PC-3 (cell line): Measurements from ENCODE around the gene SYNE1. TPM values are rescaled to one million over a fixed set of nuclear protein-coding genes. Genes with fewer than 3 reads are reported as not detected.

Experiments
- ATAC-seq: fragments of 200-7000 bp; cut with Tn5 transposase; 2 replicates; pipeline ENCODE4 v1.9.1; 2020; ENCODE audit warnings: mild to moderate bottlenecking, moderate library complexity
- BruUV-seq: library from RNA; stranded (reverse); fragments of 400-500 nt; replicated peaks from 2 replicates; lab custom pipeline; 2021; lab: Mats Ljungman, UMichigan
- CTCF ChIA-PET: fragments of 300-600 bp; sonication (Branson Sonifier 250); formaldehyde crosslinking; loops from one replicate; lab custom pipeline; 2022; ENCODE audit warnings: antibody characterized with exemption; lab: Charles Lee
- POLR2A ChIA-PET: fragments of 300-600 bp; sonication (Branson Sonifier 250); formaldehyde crosslinking; loops from one replicate; lab custom pipeline; 2022; ENCODE audit warnings: antibody characterized with exemption; ENCODE audit not compliant: unreplicated experiment; lab: Charles Lee
- DNase-seq: peaks from one replicate; pipeline ENCODE4 v3.0.0-alpha.2; 2015
- H2AFZ ChIP-seq: fragments of 300-600 bp; sonication (generic); 2 replicates; pipeline ENCODE4 v1.6.0; 2016; ENCODE audit warnings: antibody characterized with exemption, low read length
- H3F3A ChIP-seq: fragments of 300-600 bp; sonication (generic); one replicate; pipeline ENCODE4 v1.6.0; 2017; ENCODE audit warnings: antibody characterized with exemption, low read length, control low read depth, mild to moderate bottlenecking; ENCODE audit not compliant: unreplicated experiment
- H3K27ac ChIP-seq: fragments of 300-600 bp; sonication (generic); 2 replicates; pipeline ENCODE4 v1.5.1; 2016; ENCODE audit warnings: mild to moderate bottlenecking, low read length
- H3K27me3 ChIP-seq: fragments of 300-600 bp; sonication (generic); 2 replicates; pipeline ENCODE4 v1.6.1; 2016; ENCODE audit warnings: low read length, mixed read lengths
- H3K36me3 ChIP-seq: fragments of 300-600 bp; sonication (generic); 2 replicates; pipeline ENCODE4 v1.6.1; 2016; ENCODE audit warnings: low read depth, mixed run types, low read length, mixed read lengths
- H3K4me1 ChIP-seq: fragments of 300-600 bp; sonication (generic); 2 replicates; pipeline ENCODE4 v1.5.1; 2016; ENCODE audit warnings: low read length; ENCODE audit not compliant: insufficient read depth
- H3K4me2 ChIP-seq: fragments of 300-600 bp; sonication (generic); 2 replicates; pipeline ENCODE4 v1.6.0; 2016; ENCODE audit warnings: low read length
- H3K4me3 ChIP-seq: fragments of 300-600 bp; sonication (generic); 2 replicates; pipeline ENCODE4 v1.5.1; 2016; ENCODE audit warnings: mild to moderate bottlenecking, low read length, mixed read lengths
- H3K79me2 ChIP-seq: fragments of 300-600 bp; sonication (generic); 2 replicates; pipeline ENCODE4 v1.6.1; 2017; ENCODE audit warnings: low read length, mixed read lengths
- H3K9ac ChIP-seq: fragments of 300-600 bp; sonication (generic); 2 replicates; pipeline ENCODE4 v1.6.0; 2016; ENCODE audit warnings: mild to moderate bottlenecking, low read length
- H3K9me2 ChIP-seq: fragments of 300-600 bp; sonication (generic); replicated peaks from 2 replicates; pipeline ENCODE4 v1.6.1; 2016; ENCODE audit warnings: mixed run types, low read length, mixed read lengths
- H3K9me3 ChIP-seq: fragments of 300-600 bp; sonication (generic); 2 replicates; pipeline ENCODE4 v1.6.1; 2016; ENCODE audit warnings: low read length, mixed read lengths
- H4K20me1 ChIP-seq: fragments of 300-600 bp; sonication (generic); 2 replicates; pipeline ENCODE4 v1.6.1; 2016; ENCODE audit warnings: low read length, mixed read lengths
- CTCF ChIP-seq: fragments of 300-600 bp; sonication (generic); conservative IDR thresholded peaks from 2 replicates; pipeline ENCODE4 v1.5.1; 2017; ENCODE audit warnings: antibody characterized with exemption, low read depth, mild to moderate bottlenecking, low read length
- EZH2 ChIP-seq: fragments of 300-600 bp; sonication (generic); IDR thresholded peaks from one replicate; pipeline ENCODE4 v1.6.1; 2017; ENCODE audit warnings: antibody characterized with exemption, mild to moderate bottlenecking, low read length; ENCODE audit not compliant: unreplicated experiment
- EZH2phosphoT487 ChIP-seq: fragments of 300-600 bp; sonication (generic); IDR thresholded peaks from 2 replicates; pipeline ENCODE4 v1.6.1; 2018; ENCODE audit warnings: mild to moderate bottlenecking, antibody characterized with exemption, low read length, borderline replicate concordance
- intact Hi-C: fragments of 100-400 bp; cut with micrococcal nuclease; formaldehyde crosslinking; loops from 2 replicates; pipeline ENCODE4 v1.9.0; 2023
- total RNA-seq: library from RNA; depleted of rRNA; stranded (reverse); fragments of >200 nt; gene quantifications from 2 replicates; pipeline ENCODE4 v1.2.3, GENCODE V29; 2014

Gene SYNE1
- total RNA-seq, 1 experiment from 2014 or later: 16.7 TPM

- CTCF ChIA-PET: no interaction called here
- H3K27me3 ChIP-seq: no peaks in the 10 kb centered on the region
- H3K4me2 ChIP-seq: no peak overlapping the region
- H3K9me3 ChIP-seq: no peaks in the 10 kb centered on the region
- H3K27ac ChIP-seq: no peak overlapping the region
- no peaks in the 10 kb centered on the region for H3K9me2 ChIP-seq
- H3K79me2 ChIP-seq: no peaks in the 10 kb centered on the region
- H4K20me1 ChIP-seq: no peaks in the 10 kb centered on the region
- H3K36me3 ChIP-seq: no peaks in the 10 kb centered on the region
- no peaks in the 10 kb centered on the region for H3K4me1 ChIP-seq
- no TSS peak for BruUV-seq
- POLR2A ChIA-PET: no interaction called here
- H3F3A ChIP-seq: no peaks in the 10 kb centered on the region
- DNase-seq (no peak), ATAC-seq (no peak)
- intact Hi-C loops: no loop called here
- no peak overlapping the region for H2AFZ ChIP-seq
- TF ChIP-seq CTCF: no peak
- TF ChIP-seq EZH2phosphoT487: no peak
- no peak for TF ChIP-seq EZH2
- H3K4me3 ChIP-seq: no peak overlapping the region
- H3K9ac ChIP-seq: no peak overlapping the region
Measured at GRCh38 chr6:152166497-152166896, 470.7 kb downstream of the SYNE1 start.

GRCh38 chr6:152164957-152165356, 472.2 kb downstream of the SYNE1 start:
- ChIA-PET CTCF (no interaction called here), POLR2A (no interaction called here)
- no TSS peak for BruUV-seq
- intact Hi-C loops: no loop called here
- TF ChIP-seq EZH2phosphoT487 (no peak), EZH2 (no peak), CTCF (no peak)
- H3K9me3 ChIP-seq: no peaks in the 10 kb centered on the region
- H3K4me1 ChIP-seq: no peaks in the 10 kb centered on the region
- no peaks in the 10 kb centered on the region for H3K36me3 ChIP-seq
- H3K4me3 ChIP-seq: no peak overlapping the region
- no peaks in the 10 kb centered on the region for H3K79me2 ChIP-seq
- no peak overlapping the region for H2AFZ ChIP-seq
- no peaks in the 10 kb centered on the region for H4K20me1 ChIP-seq
- H3K27ac ChIP-seq: no peak overlapping the region
- ATAC-seq (no peak), DNase-seq (no peak)
- no peak overlapping the region for H3K9ac ChIP-seq
- no peaks in the 10 kb centered on the region for H3K9me2 ChIP-seq
- H3K4me2 ChIP-seq: no peak overlapping the region
- H3F3A ChIP-seq: no peaks in the 10 kb centered on the region
- H3K27me3 ChIP-seq: no peaks in the 10 kb centered on the region

- no peak for TF ChIP-seq EZH2phosphoT487
- no peak for TF ChIP-seq EZH2
- TF ChIP-seq CTCF: no peak
- Histone ChIP-seq H3K79me2 (no peaks in the 10 kb centered on the region), H3K9me2 (no peaks in the 10 kb centered on the region), H4K20me1 (no peaks in the 10 kb centered on the region), H3K9ac (no peak overlapping the region), H3K4me3 (no peak overlapping the region), H3K9me3 (no peaks in the 10 kb centered on the region), H3F3A (no peaks in the 10 kb centered on the region), H3K27me3 (no peaks in the 10 kb centered on the region), H3K4me1 (no peaks in the 10 kb centered on the region), H3K27ac (no peak overlapping the region), H2AFZ (no peak overlapping the region), H3K36me3 (no peaks in the 10 kb centered on the region), H3K4me2 (no peak overlapping the region)
- DNase-seq (peak; percentile 16), ATAC-seq (no peak; the same call in 1 of the 2 replicates)
- BruUV-seq: no TSS peak
- ChIA-PET POLR2A (no interaction called here), CTCF (no interaction called here)
- intact Hi-C loops: no loop called here
Measured at GRCh38 chr6:152161501-152161900, 475.7 kb downstream of the SYNE1 start.
